GM18951 (cell line): Measurements from ENCODE around the gene NPC1L1.

Experiments used
- POLR2A ChIP-seq: IDR thresholded peaks from 4 replicates; pipeline ENCODE4 v1.6.1; 2011; ENCODE audit warnings: mild to moderate bottlenecking; ENCODE audit not compliant: insufficient read length, insufficient read depth; ENCODE audit errors: extremely low read depth
- in situ Hi-C: fragments of 300-500 bp; cut with MboI; formaldehyde crosslinking; loops from one replicate; pipeline ENCODE4 v1.12.0; 2022; ENCODE audit warnings: low sequenced_read_pairs, mixed read lengths, inconsistent platforms; ENCODE audit not compliant: unreplicated experiment

Gene NPC1L1

GRCh38 chr7:44491229-44491628, 49.9 kb downstream of the NPC1L1 start:
- TF ChIP-seq POLR2A = no peak
- in situ Hi-C loops = loop anchor here (25.0 kb wide), 1 partner anchor 254 kb away; no protein-coding TSS in a partner anchor

DNA sequence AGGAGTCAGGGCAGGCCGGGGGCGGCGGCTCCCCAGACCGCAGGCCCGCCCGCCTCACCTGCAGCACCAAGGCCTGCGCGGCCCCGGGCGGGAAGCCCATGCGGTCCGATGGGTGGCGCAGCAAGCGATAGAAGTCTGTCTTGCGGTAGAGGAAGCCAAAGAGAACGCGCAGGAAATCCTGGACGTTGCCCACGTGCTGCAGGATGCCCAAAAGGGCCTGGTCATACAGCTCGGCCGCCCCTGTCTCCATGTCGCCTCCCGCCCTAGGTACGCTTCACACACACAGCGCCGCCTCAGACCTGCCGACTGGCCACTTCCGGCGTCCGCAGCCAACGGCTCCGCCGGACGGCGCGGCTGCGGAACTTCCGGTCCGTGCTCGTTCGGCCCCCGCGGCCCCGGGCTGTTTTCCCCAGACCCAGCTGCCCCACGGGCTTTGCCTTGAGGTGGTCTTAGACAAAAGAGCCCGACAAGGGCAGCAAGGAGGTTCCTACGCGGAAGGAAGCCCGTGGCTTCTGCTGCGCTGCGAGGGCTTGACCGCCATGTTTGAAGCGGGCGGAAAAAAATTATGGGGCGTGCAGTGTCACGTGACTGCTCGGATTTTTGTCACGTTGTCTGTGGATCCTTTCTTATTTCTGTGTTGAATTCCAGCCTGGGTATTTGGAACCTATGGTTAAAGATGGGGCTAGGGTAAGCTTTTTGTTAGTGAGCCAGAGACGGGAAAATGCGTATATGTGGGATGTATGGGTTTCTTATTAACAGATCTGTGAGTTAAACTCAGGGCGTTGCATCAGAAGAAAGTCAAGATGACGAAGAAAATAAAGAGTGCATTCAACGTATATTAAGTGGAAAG, 50.6 kb downstream of the NPC1L1 start, which contains the start of gene NUDCD3:
Gene NUDCD3 (minus strand): TSS at position 308 of the 850 bp plus-strand sequence. CDS start 58 bp downstream, at position 250.
- peak; percentile 80 for TF ChIP-seq POLR2A
- in situ Hi-C loops = loop anchor here (25.0 kb wide), 1 partner anchor 253 kb away; no protein-coding TSS in a partner anchor

DNA sequence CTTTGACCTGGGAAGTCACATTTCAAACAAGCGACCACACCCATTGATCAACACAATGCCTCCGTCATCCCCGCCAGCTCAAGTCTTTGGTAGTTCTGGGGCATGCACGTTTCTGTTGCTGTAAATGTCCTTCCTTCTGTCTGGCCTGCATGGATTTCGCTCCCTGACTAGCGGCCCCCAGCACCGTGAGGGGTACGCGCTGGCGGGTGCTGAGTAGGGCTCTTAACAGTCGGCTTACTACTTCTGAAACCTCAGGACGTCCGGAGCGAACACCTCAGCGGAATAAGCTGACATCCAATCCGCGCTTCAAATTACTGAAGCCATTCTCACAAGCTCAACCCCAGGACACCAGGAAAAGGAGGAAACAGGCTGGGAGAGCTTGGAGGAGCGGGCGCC, 51.2 kb downstream of the NPC1L1 start:
- in situ Hi-C loops = loop anchor here (25.0 kb wide), 1 partner anchor 253 kb away; no protein-coding TSS in a partner anchor
- TF ChIP-seq POLR2A = no peak

GRCh38 chr7:44488955-44489354, 52.2 kb downstream of the NPC1L1 start:
- no peak for TF ChIP-seq POLR2A
- in situ Hi-C loops = loop anchor here (25.0 kb wide), 1 partner anchor 252 kb away; no protein-coding TSS in a partner anchor

GRCh38 chr7:44486693-44487092, 54.4 kb downstream of the NPC1L1 start:
- no peak for TF ChIP-seq POLR2A
- in situ Hi-C loops = loop anchor here (25.0 kb wide), 1 partner anchor 249 kb away; no protein-coding TSS in a partner anchor

DNA sequence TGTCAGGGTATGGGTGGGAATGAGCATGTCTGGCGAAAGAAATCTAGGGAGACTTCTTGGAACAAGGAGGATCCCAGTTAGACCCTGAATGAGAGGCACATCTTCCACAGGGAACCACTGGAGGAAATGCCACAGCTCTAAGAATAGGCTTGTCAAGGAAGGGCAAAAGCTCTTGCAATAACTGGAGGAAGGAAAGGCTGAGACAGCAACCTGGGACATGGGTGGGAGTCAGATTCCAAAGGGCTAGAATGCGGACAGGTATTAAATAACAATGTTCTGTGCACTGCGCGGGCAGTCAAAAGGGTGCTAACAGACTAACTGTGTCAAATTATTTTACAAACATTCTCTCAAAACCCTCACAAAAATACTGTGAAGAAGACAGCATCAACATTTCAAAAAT, 55.1 kb downstream of the NPC1L1 start:
- in situ Hi-C loops = loop anchor here (25.0 kb wide), 1 partner anchor 249 kb away; no protein-coding TSS in a partner anchor

DNA sequence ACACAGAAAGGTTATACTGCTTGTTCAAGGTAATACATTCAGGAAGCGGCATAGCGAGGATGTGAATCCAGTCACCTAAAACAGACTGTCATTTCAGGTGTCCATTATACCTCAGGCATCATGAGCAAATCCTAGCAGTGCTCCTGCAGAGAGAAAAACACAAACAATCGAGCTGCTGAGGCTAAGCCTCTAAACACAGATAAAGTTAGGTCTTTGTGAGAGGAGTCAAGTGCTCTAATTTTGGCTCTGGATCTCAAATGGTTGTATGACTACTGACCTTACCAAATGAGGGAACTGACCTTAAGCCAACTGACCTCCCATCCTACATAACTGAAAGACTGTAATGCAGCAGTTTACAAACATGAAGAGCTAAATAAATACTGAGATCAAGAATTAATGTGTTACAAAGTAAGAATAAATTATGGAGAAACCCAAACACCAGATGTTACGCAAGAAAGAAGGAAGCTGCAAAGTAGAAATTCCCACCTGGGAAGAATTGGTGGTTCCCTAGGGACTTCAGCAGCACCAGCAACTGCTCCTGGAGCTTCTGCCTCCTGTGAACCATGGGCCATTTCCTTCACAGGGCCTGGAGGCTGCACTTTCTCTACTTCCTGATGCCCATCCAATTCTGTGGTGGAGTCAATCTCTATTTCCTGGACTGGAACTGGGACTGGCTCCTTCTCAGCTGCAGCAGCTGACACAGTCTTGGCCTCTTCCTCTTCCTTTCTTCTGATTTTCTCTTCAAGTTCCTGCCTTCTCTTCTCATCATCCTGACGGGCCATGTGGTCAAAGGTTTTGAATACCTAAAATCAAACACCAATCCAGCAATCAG, 56.4 kb downstream of the NPC1L1 start:
- TF ChIP-seq POLR2A = no peak
- in situ Hi-C loops = loop anchor here (25.0 kb wide), 1 partner anchor 247 kb away; no protein-coding TSS in a partner anchor

More for the DNA sequence above, 55.1 kb downstream of the NPC1L1 start:
- TF ChIP-seq POLR2A = no peak

GRCh38 chr7:44482502-44483485, 58.3 kb downstream of the NPC1L1 start:
- no peak for TF ChIP-seq POLR2A
- in situ Hi-C loops = loop anchor here (25.0 kb wide), 1 partner anchor 245 kb away; no protein-coding TSS in a partner anchor

DNA sequence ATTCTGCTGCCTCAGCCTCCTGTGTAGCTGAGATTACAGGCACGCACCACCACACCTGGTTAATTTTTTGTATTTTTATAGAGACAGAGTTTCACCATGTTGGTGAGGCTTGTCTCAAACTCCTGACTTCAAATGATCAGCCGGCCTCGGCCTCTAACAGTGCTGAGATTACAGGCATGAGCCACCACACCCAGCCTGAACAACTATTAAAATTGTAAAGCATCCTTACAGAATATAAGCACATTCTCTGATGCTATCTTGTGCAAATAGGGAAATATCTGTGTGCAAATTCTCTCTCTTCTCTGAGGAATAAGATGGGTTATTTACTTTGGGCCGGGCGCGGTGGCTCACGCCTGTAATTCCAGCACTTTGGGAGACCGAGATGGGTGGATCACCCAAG, 63.2 kb downstream of the NPC1L1 start:
- TF ChIP-seq POLR2A = no peak
- in situ Hi-C loops = loop anchor here (25.0 kb wide), 1 partner anchor 241 kb away; no protein-coding TSS in a partner anchor

GRCh38 chr7:44477063-44477830, 63.9 kb downstream of the NPC1L1 start:
- in situ Hi-C loops = loop anchor here (25.0 kb wide), 1 partner anchor 240 kb away; no protein-coding TSS in a partner anchor
- no peak for TF ChIP-seq POLR2A

GRCh38 chr7:44476313-44476712, 64.8 kb downstream of the NPC1L1 start:
- in situ Hi-C loops = loop anchor here (25.0 kb wide), 1 partner anchor 239 kb away; no protein-coding TSS in a partner anchor
- no peak for TF ChIP-seq POLR2A
